Measurements from ENCODE around the gene SGMS1.

GRCh38 chr10:50536617-50537240 lies 87.0 kb downstream of the SGMS1 start:
- TF ChIP-seq POLR2AphosphoS5 (IDR thresholded peaks at IDR 0.05) (no peak), CTCF (IDR thresholded peaks at IDR 0.05) (no peak)

All from prostate gland (tissue), 2 donors.